ENCODE data around the gene CERKL.
"Not testable (repeated sequence)": the region's sequence is repeated elsewhere in the genome, so short reads cannot be mapped to it uniquely, and the experiment has no call there.

CERKL gene

GRCh38 chr2:181656450-181657291 is at the start of gene CERKL:
TSS of gene CERKL (minus strand) at chr2:181657105. CDS start at chr2:181657006, 99 bp downstream.
- peak; percentile 33 for DNase-seq

GRCh38 chr2:181702519-181702918 is 45.6 kb upstream of the CERKL start:
- not testable (repeated sequence) for DNase-seq

GRCh38 chr2:181698223-181698622 is 41.3 kb upstream of the CERKL start:
- no peak for DNase-seq

- DNase-seq: no peak
Observed at GRCh38 chr2:181697571-181697970, 40.7 kb upstream of the CERKL start.

GRCh38 chr2:181697126-181697525 is 40.2 kb upstream of the CERKL start:
- DNase-seq: no peak

GRCh38 chr2:181694271-181694670 is 37.4 kb upstream of the CERKL start:
- DNase-seq: no peak

GRCh38 chr2:181690860-181691259 is 34.0 kb upstream of the CERKL start:
- no peak for DNase-seq

- no peak for DNase-seq
Observed at GRCh38 chr2:181686576-181687185, 29.8 kb upstream of the CERKL start.

- DNase-seq: peak; percentile 19
Observed at GRCh38 chr2:181685150-181685688, 28.3 kb upstream of the CERKL start.

- no peak for DNase-seq
Observed at GRCh38 chr2:181684454-181685149, 27.7 kb upstream of the CERKL start.

GRCh38 chr2:181683518-181684453 is 26.9 kb upstream of the CERKL start:
- DNase-seq: no peak

GRCh38 chr2:181682795-181683517 is 26.1 kb upstream of the CERKL start:
- no peak for DNase-seq

- no peak for DNase-seq
Observed at GRCh38 chr2:181682026-181682789, 25.3 kb upstream of the CERKL start.

GRCh38 chr2:181680937-181681811 is 24.3 kb upstream of the CERKL start:
- no peak for DNase-seq

GRCh38 chr2:181680055-181680936 is 23.4 kb upstream of the CERKL start, which contains the start of gene NEUROD1:
TSS of gene NEUROD1 (minus strand) at chr2:181680517. CDS start at chr2:181678860, 1,657 bp downstream.
- DNase-seq: no peak

GRCh38 chr2:181679544-181679979 is 22.7 kb upstream of the CERKL start:
- DNase-seq: no peak

GRCh38 chr2:181678861-181679543 is 22.1 kb upstream of the CERKL start:
- no peak for DNase-seq

Data from hematopoietic multipotent progenitor cell treated with erythropoietin and hydrocortisone succinate and interleukin-3 and kit ligand, for 6 days (in vitro differentiated cells).